HG03025 (cell line): ENCODE measurements around the gene NBPF15.
"Not testable (repeated sequence)": the region's sequence is repeated elsewhere in the genome, so short reads cannot be mapped to it uniquely, and the experiment has no call there.

ENCODE experiments used
- ATAC-seq: cut with Tn5 transposase; IDR thresholded peaks from one replicate; pipeline ENCODE4 v1.9.1; 2021; ENCODE audit warnings: mild to moderate bottlenecking, moderate library complexity; ENCODE audit not compliant: unreplicated experiment, low FRiP score

Gene NBPF15

DNA sequence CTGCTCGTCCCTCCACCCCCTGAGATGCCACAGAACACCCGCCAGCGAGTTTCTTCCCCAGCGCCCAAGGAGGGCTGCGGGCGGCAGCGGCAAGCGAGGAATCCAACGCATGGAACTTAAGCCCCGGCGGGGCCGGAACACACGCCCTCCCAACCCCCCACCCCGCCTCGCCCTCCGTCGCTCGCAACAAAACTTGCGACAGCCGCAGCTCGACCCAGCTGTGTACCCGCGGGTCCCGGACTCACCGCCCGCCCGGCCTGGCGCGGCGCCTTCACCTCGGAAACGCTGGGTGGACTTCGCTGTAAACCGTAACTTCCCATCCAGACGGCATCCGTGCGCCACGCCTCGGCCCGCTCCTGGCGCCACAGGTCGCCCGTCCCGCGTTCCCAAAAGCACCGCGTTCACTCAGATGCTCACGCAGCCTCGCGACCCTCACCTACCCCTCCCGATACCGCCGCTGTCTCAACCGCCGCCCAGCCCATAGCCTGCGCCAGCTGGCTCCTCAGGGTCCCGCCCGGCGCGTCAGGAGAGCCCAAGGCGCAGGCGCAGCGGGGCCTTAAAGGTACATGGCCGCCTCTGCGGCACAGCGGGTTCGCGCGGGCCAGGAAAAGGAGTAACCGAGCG lies at the start of gene NBPF15:
Gene NBPF15 (minus strand): TSS at position 534 of the 624 bp plus-strand sequence. CDS start 21,666 bp downstream, outside the sequence.
- ATAC-seq, result peak; percentile 87

DNA sequence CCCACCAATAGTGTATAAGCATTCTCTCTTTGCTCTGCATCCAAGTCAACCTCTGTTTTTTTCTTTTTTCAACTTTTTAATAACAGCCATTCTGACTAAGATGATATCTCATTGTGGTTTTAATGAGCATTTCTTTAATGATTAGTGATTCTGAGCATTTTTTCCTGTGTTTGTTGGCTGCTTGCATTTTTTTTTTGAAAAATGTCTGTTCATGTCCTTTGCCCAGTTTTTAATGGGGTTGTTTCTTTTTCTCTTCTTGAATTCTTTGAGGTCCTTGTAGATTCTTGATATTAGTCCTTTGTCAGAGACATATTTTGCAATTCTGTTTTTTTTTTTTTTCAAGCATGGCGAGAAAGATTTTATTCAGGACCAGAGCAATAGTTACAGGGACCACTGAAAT lies 35.0 kb upstream of the NBPF15 start:
- not testable (repeated sequence) for ATAC-seq

DNA sequence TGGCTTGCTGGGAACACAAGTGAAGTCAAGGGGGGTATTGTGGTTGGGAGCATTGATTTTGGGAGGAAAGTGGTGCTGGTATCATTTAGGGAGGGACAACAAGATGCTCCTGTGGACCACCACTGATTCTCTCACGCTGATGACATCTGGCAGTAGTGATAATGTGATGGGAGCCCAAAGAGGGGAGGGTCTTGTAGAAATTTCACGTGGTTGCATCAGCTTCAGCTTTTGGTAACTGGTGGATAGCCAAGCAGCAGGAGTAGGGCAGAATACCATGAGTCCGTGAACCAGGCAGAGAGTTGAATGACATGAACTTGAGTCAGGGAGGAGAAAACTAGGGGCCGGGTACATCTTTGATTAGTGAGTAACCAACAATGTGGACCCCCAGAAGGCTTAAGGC lies 32.7 kb upstream of the NBPF15 start:
- ATAC-seq, result not testable (repeated sequence)

DNA sequence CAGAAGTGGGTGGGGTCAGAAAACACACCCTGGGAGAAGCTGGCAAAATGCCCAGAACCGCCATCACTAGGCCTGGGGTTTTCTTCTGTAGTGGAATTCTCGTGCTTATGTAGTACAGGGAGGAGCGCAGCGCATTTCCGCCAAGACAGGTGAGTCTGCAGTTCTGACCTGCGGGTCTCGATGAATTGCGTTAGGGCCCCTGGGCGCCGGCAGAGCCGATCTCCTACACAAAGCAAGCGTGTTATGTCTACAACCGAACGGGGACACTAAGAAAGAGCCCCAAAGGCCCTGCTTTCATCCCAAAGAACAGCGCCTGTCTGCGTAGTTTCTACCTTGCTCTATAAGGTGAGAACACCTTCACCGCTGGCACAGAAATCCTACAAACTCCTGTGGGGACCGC lies 28.9 kb upstream of the NBPF15 start:
- ATAC-seq, result not testable (repeated sequence)

DNA sequence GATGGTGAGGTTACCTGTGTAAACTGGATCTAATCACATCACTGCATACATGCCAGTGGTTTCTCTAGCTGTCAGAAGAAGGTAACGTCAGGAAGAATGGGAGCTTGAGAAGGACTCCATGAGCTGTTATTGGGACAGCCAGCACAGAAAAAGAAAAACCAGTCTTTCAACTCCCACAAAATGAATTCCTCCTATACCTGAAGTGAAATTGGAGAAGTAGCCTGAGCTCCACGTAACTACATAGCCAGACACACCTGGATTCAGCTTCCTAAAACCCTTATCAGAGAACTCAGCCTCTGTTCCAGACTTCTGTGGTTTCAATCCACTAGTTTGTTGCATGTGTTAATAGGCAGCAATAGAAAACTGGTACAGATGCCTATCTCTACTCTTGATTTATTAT lies 25.5 kb upstream of the NBPF15 start:
- not testable (repeated sequence) for ATAC-seq

GRCh38 chr1:144485048-144485993 lies 23.9 kb upstream of the NBPF15 start:
- ATAC-seq, result not testable (repeated sequence)

DNA sequence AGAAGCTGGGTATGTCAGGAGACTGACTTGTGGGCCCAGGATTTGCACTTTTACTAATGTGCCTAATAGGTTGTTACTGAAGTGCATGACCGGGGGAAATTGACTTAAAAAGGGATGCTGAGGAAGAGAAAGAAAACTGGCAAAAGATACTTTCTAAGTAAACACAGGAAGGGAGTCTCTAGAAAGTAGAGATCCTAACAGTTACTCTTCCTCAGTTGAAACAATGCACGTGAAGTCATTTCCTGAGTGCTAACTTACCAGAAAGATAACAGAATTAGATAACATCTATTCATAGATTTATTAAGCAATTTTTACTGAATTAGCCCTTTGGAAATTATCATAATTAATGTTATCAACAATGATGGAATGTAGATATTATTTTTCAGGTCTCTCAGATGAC lies 12.4 kb upstream of the NBPF15 start:
- ATAC-seq, result not testable (repeated sequence)

DNA sequence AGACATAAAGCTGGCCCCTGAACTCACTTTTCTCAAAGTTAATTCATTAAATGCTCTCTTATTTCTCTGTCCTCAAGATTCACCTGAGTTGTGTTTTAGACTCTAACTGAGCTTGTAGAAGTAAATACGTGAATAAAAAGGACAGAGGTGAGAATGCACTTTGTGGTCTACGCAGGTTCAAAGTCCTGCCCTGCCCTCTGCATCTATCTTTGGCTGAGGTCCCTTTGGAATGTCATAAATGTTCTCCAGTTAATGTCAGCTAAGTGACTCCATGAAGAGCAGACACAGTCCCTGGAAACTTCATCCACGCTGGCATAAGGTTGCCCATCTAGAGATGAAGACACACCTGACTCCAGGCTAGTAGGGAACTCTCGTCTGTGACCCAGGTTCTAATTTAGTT lies 10.0 kb upstream of the NBPF15 start:
- ATAC-seq, result not testable (repeated sequence)

DNA sequence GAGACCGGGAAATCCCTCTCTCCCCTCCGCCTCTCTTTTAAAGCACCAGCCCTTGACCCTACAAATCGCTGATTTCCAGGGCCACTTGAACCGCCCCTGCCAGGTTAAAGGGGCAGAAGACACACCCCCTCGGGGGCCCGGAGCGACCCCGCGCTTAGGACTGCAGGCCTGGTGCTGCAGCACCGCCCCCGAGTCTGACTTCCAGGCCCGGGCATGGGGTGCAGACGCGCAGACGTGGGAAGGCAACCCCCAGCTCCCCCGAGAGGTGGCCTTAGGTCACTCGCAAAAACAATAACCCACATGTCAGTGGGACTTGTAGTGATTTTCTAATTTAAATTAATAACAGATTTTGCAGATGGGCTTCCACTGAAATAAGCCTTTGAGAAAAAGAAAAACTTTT lies 309 bp upstream of the NBPF15 start:
- peak; percentile 13 for ATAC-seq

DNA sequence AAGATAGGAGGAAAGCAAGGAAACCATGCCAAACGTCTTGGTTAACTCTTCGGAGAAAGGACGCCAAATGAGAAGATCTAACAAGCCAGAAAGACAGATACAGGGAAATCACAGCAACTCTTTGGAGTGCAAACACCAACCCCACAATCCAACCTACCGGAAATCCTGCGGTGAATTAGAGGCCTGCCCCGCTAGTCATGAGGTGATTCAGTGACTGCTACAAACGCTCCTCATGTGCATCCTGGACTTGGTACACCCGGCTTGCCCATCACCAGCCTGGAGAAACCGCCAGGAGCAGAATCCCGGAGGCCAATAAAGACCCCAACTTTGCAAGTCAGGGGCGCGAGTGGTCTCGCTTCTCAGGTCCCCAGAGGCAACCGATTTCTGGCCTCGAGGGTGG lies 783 bp downstream of the NBPF15 start:
- ATAC-seq, result peak; percentile 20

DNA sequence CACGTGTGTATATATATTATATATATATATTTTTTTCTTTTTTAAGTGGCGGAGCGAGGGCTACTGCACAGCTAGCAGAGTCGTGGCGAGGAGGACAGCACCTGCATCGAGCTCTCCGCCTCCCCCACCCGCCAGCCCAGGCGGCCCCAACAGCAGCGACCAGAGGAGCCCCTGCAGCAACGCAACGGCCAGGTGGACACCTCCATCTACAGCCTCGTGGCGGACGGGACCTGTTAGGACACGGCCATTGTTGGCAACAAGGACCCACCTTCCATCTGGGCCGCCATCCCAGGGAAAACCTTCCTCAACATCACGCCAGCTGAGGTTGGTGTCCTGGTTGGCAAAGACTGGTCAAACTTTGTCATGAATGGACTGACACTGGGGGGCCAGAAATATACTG lies 19.1 kb downstream of the NBPF15 start:
- ATAC-seq, result not testable (repeated sequence)

- ATAC-seq, result not testable (repeated sequence)
Measured at GRCh38 chr1:144439737-144440136, 21.7 kb downstream of the NBPF15 start.

DNA sequence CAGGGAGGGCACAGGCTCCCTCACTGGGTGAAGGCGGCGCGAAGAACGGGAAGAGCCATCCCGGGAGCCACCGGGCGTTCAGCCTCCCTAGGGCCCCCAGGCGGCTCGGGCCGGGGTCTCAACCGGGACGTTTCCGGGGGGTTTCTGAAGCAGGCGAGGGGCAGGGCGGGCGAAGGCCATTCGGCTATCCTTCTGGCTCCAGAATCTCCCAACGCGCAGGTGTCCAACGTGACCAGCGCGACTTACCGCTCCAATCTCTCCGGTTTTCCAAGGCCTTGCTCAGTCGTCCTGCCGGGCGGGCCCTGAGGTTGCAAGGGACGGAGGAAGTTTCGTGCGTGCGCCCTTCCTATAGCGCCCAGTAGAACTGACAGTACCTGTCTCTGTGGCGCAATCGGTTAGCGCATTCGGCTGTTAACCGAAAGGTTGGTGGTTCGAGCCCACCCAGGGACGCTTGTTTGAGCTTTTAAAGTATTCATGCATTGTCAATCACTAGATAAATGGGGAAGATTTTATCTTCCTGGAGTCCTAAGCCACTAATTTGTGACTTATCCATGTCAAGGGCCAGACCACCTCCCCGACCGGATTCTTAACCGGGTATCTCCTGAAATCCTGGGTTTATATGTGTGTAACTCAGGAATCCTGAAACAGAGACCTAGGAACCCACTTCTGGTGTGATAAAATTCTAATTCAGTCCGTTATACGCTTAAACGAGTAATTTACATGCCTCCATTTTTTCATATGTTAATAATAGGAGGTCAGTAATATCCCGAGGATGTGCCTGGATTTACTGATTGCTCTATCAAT lies 42.4 kb downstream of the NBPF15 start:
- ATAC-seq, result not testable (repeated sequence)

- not testable (repeated sequence) for ATAC-seq
Measured at GRCh38 chr1:144413404-144414118, 47.9 kb downstream of the NBPF15 start.

- peak; percentile 89 for ATAC-seq
Measured at GRCh38 chr1:144412491-144413403, 48.7 kb downstream of the NBPF15 start.

GRCh38 chr1:144412068-144412471 lies 49.4 kb downstream of the NBPF15 start:
- peak; percentile 50 for ATAC-seq

DNA sequence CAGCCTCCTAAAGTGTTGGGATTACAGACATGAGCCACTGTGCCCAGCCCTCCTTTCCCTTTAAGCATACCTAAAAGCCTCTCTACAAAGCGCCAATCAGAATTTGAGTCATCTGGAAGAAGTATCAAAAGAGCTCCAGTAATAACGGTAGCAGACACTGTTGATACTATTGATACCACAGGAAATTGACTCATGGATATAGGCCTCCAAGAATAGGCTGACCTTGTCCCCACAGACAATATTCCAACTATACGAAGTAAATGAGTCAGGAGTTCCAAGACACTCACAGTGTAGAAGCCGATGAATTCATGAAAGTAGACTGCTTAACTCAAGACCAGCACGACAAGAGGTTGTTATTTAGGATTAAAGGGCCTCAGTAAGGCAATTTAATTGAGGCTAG lies 58.7 kb downstream of the NBPF15 start:
- ATAC-seq, result not testable (repeated sequence)

DNA sequence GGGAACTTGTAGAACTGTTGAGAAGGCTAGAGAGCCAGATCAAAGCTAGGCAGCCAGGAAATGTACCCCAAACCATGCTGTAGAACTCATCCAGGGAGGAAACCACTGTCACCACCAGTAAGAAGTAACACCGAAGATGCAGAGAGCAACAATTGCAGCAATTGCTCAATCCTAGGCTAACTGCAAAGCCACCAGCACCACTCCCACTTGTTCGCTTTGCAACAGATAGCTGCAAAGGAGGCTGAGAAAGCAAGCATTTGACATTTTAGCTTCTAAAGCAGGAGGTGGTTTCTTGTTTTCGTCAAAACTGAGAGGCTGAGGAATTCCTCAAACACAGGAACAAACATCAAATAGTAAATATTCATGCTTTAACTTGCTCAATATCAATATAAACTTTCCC lies 89.8 kb downstream of the NBPF15 start:
- ATAC-seq, result not testable (repeated sequence)
